Astrocyte (in vitro differentiated cells and primary cell): Measurements from ENCODE around the gene VENTX.

Source experiments
- CTCF ChIP-seq: IDR thresholded peaks from 2 replicates; pipeline ENCODE4 v1.5.1; 2011; ENCODE audit warnings: low read depth, mild to moderate bottlenecking, inconsistent platforms, low read length, moderate library complexity; ENCODE audit not compliant: insufficient read depth
- EZH2 ChIP-seq: IDR thresholded peaks from 2 replicates; pipeline ENCODE4 v1.6.1; 2012; ENCODE audit warnings: mild to moderate bottlenecking, low read length, inconsistent platforms; ENCODE audit not compliant: insufficient read depth

GRCh38 chr10:133257489-133258065, 19.9 kb downstream of the VENTX start:
- no peak for TF ChIP-seq CTCF
- TF ChIP-seq EZH2 = no peak
